Adrenal gland (tissue), 5 donors: Measurements from ENCODE around the gene SESN1.

ENCODE experiments used
- CTCF ChIP-seq, 6 experiments: fragments of 450-650 bp in 4 of 6; fragments of 200-600 bp in 2 of 6; sonication (generic) in 1 of 6; IDR thresholded peaks; 1 replicate in 5 of 6; 2 replicates in 1 of 6; pipeline versions ENCODE4 v1.5.1 to v1.8.0; 2016 to 2021; ENCODE audit warnings: antibody characterized with exemption in 6 of 6, mild to moderate bottlenecking in 2 of 6, moderate library complexity in 1 of 6
- POLR2A ChIP-seq, 2 donors: fragments of 450-650 bp; IDR thresholded peaks; one replicate each; pipeline ENCODE4 v1.6.1; 2017; ENCODE audit warnings: antibody characterized with exemption in 2 of 2, mild to moderate bottlenecking in 2 of 2, moderate library complexity in 1 of 2
- donor health status: DM: no; HTN: no; CAD: no.

- TF ChIP-seq CTCF (IDR thresholded peaks at IDR 0.05) (no peak), POLR2A (IDR thresholded peaks at IDR 0.05) (no peak)
Observed at GRCh38 chr6:109105681-109106080, 11.0 kb upstream of the SESN1 start.
